Embryonic facial prominence (tissue), 1 donor: Measurements from ENCODE around the gene KCNF1.

Experiments
- DNase-seq: peaks from one replicate; pipeline ENCODE4 v3.0.0-alpha.2; 2016; ENCODE audit errors: extremely low spot score

The KCNF1 gene

GRCh38 chr2:10880586-10881321 lies 31.0 kb upstream of the KCNF1 start:
- no peak for DNase-seq

DNA sequence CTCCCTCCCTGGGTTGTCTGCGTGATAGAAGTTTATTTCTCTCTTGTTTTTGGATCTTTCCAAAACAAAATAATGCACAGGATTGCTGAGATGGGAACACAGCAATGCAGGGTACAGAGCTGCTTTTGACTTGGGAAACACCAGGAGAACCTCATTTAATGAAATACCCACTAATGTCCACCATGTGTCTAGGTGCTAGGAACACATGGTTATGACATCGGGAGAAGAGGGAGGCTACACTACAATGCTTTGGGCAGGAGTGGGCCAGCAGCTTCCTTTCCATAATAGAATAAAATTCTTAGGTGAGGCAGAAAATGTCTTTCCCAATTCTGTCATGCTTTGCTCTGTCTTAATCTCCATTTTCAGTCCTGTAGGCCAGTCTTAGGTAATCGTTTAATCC lies 29.2 kb upstream of the KCNF1 start:
- no peak for DNase-seq

GRCh38 chr2:10883066-10883465 lies 28.7 kb upstream of the KCNF1 start:
- no peak for DNase-seq

GRCh38 chr2:10883801-10884478 lies 27.8 kb upstream of the KCNF1 start:
- DNase-seq = no peak

DNA sequence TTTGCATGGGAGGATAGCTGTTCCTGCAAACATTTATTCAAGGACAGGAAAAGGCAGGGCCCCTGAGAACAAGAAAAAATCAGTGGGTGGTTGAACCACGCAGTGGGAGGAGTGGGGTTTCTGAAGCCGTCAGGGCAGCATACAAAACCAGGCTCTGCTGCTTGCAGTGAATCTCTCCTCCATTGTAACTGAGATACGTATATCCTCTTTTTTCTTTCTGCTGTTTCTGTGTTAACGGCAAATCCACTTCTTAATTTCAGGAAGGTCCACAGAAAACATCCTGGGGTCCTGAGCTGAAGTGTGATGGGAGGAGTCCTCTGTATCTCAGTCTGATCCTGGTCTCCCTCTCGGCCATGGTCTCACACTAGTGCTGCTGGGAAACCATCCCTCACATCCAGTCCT lies 27.2 kb upstream of the KCNF1 start:
- DNase-seq = no peak

DNA sequence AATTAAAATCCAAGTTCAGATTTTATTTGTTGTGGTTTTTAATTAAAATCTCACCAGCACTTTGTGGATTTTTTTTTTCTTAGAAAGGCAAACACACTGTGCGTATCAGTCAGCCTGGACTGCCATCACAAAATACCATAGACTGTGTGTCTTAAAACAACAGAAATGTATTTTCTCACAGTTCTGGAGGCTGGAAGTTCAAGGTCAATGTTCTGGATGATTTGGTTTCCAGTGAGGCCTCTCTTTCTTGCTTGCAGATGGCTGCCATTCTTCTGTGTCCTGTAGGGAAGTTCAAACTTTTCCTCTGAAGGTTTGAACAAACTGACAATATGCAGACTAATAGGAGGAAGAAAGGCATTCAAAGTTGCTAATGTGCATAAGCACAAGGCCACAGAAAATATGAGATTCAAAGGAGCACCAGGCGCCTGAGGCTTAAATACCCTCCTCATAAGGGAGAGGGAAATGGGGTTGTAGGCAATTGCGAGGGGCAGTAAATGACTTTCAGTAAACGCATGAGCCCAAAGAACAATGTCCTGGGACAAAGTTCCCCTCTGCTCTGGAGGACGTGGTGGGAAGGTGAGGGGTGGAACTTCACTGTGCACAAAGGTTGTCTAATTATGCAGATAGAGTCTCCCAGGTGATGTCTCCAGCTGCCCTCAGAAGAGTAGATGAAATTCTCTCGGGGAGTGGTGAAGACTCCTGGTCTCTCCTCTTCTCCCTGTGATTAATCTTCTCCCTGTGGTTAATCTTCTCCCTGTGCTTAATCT lies 26.5 kb upstream of the KCNF1 start:
- DNase-seq = no peak

DNA sequence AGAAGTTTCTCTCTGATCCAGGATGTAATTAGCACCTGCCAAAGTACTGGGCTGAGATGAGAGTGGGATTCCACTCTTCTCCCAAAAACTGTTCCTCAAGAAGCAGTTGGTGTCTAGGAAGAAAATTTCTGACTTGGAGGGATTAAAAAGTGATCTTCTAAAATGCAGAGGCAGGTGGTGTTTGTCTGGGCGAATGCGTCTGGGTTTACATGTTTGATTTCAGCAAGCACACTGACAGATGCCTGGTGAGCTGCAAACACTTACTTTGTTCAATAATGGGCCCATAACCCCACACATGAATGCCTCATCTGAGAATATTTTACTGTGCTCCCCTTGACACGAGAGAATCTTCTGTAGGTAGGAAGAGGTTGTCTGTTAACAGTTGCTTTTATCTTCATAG lies 24.3 kb upstream of the KCNF1 start:
- no peak for DNase-seq

GRCh38 chr2:10889651-10890215 lies 22.0 kb upstream of the KCNF1 start:
- DNase-seq = no peak

DNA sequence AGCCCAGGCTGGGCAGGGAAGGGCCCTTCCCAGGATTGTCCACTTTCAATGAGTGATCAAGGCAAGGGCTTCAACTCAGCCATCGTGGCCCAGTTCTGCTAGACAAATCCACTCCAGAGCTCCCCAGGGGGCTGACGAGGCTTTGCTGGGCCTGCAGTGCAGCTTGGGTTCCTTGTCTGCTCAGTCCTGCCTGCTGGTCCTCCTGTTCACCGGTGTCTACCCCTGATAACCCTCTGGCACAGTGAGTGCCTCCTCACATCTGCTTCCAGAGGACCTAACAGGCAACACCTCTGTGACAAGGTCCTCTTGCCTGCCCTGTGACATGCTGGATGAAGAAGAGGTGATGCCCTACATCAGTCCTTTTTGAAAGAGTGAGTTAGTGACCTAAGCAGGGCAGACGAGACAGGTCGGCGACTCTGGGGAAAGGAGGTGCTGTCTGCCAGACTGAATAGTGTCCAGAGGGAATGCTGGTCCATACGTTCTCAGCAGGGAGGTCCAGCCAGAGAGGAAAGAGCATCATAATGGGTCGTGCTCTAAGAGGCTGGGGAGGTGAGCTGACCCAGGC lies 20.9 kb upstream of the KCNF1 start:
- DNase-seq = no peak

GRCh38 chr2:10891390-10891789 lies 20.3 kb upstream of the KCNF1 start:
- DNase-seq = no peak

GRCh38 chr2:10891848-10892247 lies 19.9 kb upstream of the KCNF1 start:
- DNase-seq = no peak

DNA sequence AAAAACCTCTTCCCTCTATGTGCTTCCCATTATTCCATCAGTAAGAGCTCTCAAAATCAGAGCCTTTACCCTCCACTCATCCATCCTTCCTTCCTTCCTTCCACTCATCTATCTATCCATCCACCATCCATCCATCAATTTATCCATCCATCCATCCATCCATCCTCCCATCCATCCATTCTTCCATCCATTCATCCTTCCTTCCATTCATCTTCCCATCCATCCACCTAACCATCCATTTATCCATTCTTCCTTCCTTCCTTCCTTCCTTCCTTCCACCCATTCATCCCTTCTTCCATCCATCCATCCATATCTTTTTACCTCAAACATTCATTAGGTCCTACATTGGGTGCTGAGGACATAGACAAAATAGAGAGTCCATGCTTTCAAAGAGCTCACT lies 19.4 kb upstream of the KCNF1 start:
- DNase-seq = no peak

GRCh38 chr2:10892796-10893350 lies 18.9 kb upstream of the KCNF1 start:
- no peak for DNase-seq

GRCh38 chr2:10894264-10894935 lies 17.3 kb upstream of the KCNF1 start:
- no peak for DNase-seq

GRCh38 chr2:10895231-10895630 lies 16.5 kb upstream of the KCNF1 start:
- DNase-seq = no peak

GRCh38 chr2:10897956-10898355 lies 13.8 kb upstream of the KCNF1 start:
- DNase-seq = no peak

DNA sequence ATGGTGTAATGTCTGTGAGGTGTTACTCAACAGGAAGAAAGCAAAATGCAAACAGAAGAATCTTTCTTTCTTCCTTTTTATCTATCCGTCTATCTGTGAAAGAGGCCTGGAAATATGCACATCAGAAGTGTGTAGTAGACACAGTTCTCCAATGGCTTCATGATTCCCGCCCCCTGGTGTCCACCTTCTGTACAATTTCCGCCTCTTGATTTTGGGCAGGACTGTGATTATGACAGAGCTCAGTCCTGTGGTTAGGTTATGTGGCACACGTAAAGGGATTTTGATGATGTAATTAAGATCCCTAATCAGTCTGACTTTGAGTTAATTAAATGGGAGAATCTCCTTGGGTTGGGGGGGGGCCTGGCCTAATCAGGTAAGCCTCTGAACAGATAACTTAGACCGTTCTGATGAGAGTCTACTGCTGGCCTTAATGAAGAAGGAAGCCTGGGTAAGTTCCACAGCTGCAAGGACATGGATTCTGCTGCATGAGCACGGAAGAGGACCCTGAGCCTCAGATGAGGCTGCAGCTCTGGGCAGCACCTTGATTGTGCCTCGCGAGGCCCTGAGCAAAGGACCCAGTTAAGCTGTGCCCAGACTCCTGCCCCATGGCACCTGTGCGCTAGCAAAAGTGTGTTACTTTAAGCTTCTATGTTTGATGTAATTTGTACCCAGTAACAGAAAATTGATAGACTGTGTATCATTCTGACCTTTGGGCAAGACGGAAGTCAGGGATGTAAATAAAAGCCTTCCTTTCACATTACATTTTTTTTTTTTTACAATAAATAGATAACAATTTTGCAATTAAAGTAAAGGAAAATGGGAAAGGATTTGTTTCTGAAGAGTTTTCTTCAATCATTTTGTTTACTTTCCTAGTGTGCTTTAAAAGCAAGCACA lies 11.3 kb upstream of the KCNF1 start:
- no peak for DNase-seq

DNA sequence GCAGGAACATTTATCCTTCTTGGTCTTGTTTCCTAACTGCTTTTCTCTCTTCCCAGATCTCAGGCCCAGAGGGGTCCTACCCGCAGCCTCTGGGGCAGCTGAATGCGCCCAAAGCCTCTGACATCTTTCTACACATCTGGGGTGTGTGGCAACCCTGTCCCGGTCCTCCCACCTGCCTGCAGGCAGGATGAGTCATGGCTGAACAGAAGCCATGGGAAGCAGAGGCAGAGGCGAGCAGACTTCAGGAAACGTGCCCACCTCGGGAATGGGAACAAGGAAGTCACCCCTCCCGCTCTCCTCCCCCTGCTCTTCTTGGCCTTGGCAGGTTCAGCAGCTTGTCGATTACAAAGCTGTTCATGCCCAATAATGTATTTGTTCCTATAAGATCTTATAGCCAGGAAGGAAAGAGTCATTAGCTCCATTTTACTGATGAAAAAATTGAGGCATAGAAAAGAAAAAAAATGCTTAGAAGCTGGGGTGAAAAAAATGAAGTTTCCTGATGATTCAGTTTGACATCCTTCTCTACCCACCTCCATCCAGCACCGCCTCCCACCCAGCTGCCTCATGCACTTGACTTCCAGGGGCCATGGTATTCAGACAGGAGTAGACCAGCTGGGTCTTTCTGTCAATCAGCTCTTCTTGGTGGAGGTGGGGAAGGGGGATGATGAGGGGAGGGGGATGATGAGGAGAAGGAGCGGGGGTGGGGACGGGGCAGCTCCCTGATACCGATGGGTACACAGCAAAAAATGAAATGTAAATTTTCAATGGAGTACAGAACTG lies 10.4 kb upstream of the KCNF1 start:
- no peak for DNase-seq

DNA sequence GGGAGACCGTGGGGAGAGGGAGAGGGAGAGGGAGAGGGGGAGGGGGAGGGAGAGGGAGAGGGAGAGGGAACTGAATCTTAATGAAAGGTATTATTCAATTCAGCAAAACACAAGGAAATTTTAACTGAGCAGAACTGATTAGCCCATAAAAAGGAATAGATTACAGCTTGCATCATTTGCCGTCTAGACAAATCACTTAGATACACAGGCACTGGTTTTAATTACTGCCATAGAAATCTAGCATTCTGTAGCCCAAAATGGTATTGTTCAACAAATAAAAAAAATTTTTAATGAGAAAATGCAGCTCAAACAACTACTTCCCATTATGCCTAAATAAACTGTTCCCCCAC lies 7.9 kb upstream of the KCNF1 start:
- DNase-seq = no peak

GRCh38 chr2:10904455-10904854 lies 7.3 kb upstream of the KCNF1 start:
- DNase-seq = no peak
